GM12865 (cell line): ENCODE data around the gene CKM.

Experiments used
- DNase-seq: peaks from one replicate; pipeline ENCODE4 v3.0.0; 2010; ENCODE audit warnings: low read depth
- H3K4me3 ChIP-seq: 2 replicates; pipeline ENCODE4 v1.5.1; 2011; ENCODE audit warnings: mild to moderate bottlenecking, low read depth, low read length, control low read depth
- TF ChIP-seq, protein P1 (sequence below): IDR thresholded peaks from 2 replicates; pipeline ENCODE4 v1.5.1; 2011; ENCODE audit warnings: low read length, control low read depth, low read depth, inconsistent platforms; ENCODE audit not compliant: insufficient read depth; ENCODE audit errors: missing control alignments

The CKM gene

DNA sequence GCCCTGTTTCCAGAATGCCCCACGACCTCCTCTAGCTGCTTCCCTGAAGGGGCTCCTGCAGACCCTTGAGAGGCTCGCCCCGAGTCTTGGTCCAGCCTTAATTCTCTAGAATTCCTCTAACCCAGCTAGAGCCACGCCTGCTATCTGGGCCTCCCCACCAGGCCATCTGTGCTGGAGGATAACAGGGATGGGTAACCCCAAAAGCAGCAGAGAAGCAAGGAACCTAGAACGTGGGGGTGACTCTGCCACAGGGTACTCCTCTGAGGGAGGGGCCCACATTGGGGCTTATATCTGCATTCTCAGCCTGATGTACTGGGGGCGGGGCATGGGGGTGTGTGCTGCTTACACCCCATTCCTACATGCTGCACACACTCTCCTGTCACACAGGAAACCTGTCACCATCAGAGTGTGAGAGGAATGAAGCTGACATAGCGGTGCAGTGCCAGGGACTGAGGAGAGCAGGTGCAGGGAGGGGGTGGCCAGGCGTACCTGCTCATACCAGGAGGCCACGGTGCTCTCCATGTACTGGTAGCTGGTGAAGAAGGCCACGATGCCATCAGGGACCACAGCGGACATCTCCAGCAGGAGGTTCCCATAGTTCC is 31.7 kb upstream of the CKM start:
- H3K4me3 ChIP-seq: no peak overlapping the region
- DNase-seq: no peak
- TF ChIP-seq, protein P1, sequence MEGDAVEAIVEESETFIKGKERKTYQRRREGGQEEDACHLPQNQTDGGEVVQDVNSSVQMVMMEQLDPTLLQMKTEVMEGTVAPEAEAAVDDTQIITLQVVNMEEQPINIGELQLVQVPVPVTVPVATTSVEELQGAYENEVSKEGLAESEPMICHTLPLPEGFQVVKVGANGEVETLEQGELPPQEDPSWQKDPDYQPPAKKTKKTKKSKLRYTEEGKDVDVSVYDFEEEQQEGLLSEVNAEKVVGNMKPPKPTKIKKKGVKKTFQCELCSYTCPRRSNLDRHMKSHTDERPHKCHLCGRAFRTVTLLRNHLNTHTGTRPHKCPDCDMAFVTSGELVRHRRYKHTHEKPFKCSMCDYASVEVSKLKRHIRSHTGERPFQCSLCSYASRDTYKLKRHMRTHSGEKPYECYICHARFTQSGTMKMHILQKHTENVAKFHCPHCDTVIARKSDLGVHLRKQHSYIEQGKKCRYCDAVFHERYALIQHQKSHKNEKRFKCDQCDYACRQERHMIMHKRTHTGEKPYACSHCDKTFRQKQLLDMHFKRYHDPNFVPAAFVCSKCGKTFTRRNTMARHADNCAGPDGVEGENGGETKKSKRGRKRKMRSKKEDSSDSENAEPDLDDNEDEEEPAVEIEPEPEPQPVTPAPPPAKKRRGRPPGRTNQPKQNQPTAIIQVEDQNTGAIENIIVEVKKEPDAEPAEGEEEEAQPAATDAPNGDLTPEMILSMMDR: no peak

GRCh38 chr19:45352914-45353796 is 30.5 kb upstream of the CKM start:
- no peak for DNase-seq
- H3K4me3 ChIP-seq: no peak overlapping the region
- TF ChIP-seq, protein P1: no peak

GRCh38 chr19:45352471-45352870 is 29.8 kb upstream of the CKM start:
- no peak for DNase-seq
- TF ChIP-seq, protein P1: no peak
- no peak overlapping the region for H3K4me3 ChIP-seq

- TF ChIP-seq, protein P1: no peak
- H3K4me3 ChIP-seq: no peak overlapping the region
- DNase-seq: no peak
Measured at GRCh38 chr19:45352062-45352461, 29.4 kb upstream of the CKM start.

- TF ChIP-seq, protein P1: no peak
- no peak for DNase-seq
- no peak overlapping the region for H3K4me3 ChIP-seq
Measured at GRCh38 chr19:45351401-45351952, 28.8 kb upstream of the CKM start.

DNA sequence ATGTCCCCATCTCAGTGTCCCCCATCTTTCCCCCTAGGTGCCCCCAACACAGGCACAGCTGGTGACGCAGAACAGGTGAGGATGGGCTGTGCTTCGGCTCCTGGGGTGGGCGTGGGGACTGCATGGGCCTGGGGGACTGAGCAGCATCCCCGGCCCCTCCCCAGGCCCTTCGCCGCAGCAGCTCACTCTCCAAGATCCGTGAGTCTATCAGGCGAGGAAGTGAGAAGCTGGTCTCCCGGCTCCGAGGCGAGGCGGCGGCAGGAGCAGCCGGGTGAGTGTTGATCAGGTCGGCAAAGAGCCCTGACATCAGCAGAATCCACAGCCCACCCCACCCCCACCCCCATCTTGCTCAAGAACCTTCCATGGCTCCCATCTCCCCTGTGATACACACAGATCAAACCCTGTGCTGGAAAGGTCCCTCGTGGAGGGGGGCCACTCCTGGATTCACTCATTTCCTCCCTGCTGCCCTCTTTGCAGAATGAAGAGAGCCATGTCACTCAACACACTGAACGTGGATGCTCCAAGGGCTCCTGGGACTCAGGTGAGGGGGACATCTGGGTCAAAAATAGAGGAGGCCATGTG is 27.9 kb upstream of the CKM start:
- DNase-seq: no peak
- TF ChIP-seq, protein P1: no peak
- H3K4me3 ChIP-seq: no peak overlapping the region
